Measurements from ENCODE around the gene GRK3. TPM values are rescaled to one million over a fixed set of nuclear protein-coding genes. Genes with fewer than 3 reads are reported as not detected.

Gene GRK3
- total RNA-seq, 1 donor from 2014 or later, result 12.4 TPM

- Mint-ChIP-seq H3K9me3 (ENCODE audit: unreplicated experiment) (no peaks in the 10 kb centered on the region), H3K4me1 (ENCODE audit: low read depth, unreplicated experiment) (no peaks in the 10 kb centered on the region), H3K27ac (ENCODE audit: unreplicated experiment) (no peak overlapping the region), H3K36me3 (ENCODE audit: unreplicated experiment) (no peaks in the 10 kb centered on the region), H3K4me3 (ENCODE audit: unreplicated experiment) (no peak overlapping the region), H3K27me3 (ENCODE audit: unreplicated experiment) (peaks cover 6% of the 10 kb centered on the region)
- TF ChIP-seq, protein P1, sequence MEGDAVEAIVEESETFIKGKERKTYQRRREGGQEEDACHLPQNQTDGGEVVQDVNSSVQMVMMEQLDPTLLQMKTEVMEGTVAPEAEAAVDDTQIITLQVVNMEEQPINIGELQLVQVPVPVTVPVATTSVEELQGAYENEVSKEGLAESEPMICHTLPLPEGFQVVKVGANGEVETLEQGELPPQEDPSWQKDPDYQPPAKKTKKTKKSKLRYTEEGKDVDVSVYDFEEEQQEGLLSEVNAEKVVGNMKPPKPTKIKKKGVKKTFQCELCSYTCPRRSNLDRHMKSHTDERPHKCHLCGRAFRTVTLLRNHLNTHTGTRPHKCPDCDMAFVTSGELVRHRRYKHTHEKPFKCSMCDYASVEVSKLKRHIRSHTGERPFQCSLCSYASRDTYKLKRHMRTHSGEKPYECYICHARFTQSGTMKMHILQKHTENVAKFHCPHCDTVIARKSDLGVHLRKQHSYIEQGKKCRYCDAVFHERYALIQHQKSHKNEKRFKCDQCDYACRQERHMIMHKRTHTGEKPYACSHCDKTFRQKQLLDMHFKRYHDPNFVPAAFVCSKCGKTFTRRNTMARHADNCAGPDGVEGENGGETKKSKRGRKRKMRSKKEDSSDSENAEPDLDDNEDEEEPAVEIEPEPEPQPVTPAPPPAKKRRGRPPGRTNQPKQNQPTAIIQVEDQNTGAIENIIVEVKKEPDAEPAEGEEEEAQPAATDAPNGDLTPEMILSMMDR (IDR thresholded peaks at IDR 0.05; ENCODE audit: partially characterized antibody, unreplicated experiment), result no peak
- DNase-seq, result no peak
Observed at GRCh38 chr22:25754527-25755202, 190.2 kb downstream of the GRK3 start.

DNA sequence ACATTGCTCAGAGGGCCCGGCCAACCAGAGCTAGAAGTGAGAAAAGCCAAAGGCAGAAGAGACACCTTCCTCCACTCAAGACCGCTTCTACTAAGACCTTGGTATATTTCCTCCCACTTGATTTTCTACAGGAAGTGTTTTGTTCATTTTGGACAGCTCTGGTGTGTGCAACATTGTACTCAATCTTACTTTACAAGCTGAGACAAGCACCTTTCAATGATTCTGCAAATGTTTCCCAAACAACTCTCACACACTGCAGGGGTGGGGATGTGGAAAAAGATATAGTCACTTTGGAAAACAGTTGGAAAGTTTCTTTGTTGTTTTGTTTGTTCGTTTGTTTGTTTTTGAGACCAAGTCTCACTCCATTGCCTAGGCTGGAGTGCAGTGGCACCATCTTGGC is 193.2 kb downstream of the GRK3 start:
- Mint-ChIP-seq H3K4me3 (ENCODE audit: unreplicated experiment) (no peak overlapping the region), H3K27me3 (ENCODE audit: unreplicated experiment) (peaks cover 3% of the 10 kb centered on the region), H3K27ac (ENCODE audit: unreplicated experiment) (no peak overlapping the region), H3K36me3 (ENCODE audit: unreplicated experiment) (no peaks in the 10 kb centered on the region), H3K4me1 (ENCODE audit: low read depth, unreplicated experiment) (no peaks in the 10 kb centered on the region), H3K9me3 (ENCODE audit: unreplicated experiment) (peaks cover 2% of the 10 kb centered on the region)
- no peak for DNase-seq
- TF ChIP-seq, protein P1 (IDR thresholded peaks at IDR 0.05; ENCODE audit: partially characterized antibody, unreplicated experiment), result no peak

DNA sequence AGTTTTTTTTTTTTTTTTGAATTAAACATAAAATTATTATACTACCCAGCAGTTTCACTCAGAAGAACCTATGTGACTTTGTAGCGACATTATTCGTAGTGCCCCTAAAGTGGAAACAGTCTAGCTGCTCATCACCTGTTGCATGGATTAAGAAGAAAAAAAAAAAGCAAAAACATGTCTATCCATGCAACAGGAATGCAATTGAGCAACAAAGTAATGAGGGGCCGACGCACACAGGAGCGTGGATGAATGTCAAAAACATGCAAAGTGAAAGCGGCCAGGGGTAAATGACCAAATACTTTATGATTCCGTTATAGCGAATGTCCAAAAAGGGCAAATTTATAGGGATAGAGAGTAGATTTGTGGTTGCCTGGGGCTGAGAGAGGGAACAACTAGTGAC is 193.8 kb downstream of the GRK3 start:
- H3K36me3 Mint-ChIP-seq (ENCODE audit: unreplicated experiment), result no peaks in the 10 kb centered on the region
- H3K4me3 Mint-ChIP-seq (ENCODE audit: unreplicated experiment), result no peak overlapping the region
- DNase-seq, result no peak
- H3K27ac Mint-ChIP-seq (ENCODE audit: unreplicated experiment), result no peak overlapping the region
- peaks cover 2% of the 10 kb centered on the region for H3K9me3 Mint-ChIP-seq (ENCODE audit: unreplicated experiment)
- TF ChIP-seq, protein P1 (IDR thresholded peaks at IDR 0.05; ENCODE audit: partially characterized antibody, unreplicated experiment), result no peak
- H3K4me1 Mint-ChIP-seq (ENCODE audit: low read depth, unreplicated experiment), result no peaks in the 10 kb centered on the region
- peaks cover 3% of the 10 kb centered on the region for H3K27me3 Mint-ChIP-seq (ENCODE audit: unreplicated experiment)

DNA sequence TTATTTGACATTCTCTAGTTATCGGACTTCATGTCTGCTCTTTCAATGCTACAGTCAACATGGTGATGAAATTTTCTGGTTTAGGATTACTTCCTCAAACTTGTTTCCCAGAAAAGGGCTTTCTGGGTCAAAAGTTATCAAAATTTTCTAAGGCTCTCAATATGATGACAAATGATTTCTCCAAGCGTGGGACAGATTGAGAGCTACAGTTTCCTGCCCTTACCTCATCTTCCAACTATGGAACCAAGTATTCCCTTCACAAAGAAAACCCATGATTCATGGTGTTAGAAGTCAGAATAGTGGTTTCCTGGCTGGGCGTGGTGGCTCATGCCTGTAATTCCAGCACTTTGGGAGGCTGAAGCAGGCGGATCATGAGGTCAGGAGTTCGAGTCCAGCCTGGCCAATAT is 195.4 kb downstream of the GRK3 start:
- Mint-ChIP-seq H3K4me1 (ENCODE audit: low read depth, unreplicated experiment) (no peaks in the 10 kb centered on the region), H3K27ac (ENCODE audit: unreplicated experiment) (no peak overlapping the region), H3K27me3 (ENCODE audit: unreplicated experiment) (no peaks in the 10 kb centered on the region), H3K4me3 (ENCODE audit: unreplicated experiment) (no peak overlapping the region), H3K36me3 (ENCODE audit: unreplicated experiment) (no peaks in the 10 kb centered on the region), H3K9me3 (ENCODE audit: unreplicated experiment) (peaks cover 2% of the 10 kb centered on the region)
- DNase-seq, result no peak
- TF ChIP-seq, protein P1 (IDR thresholded peaks at IDR 0.05; ENCODE audit: partially characterized antibody, unreplicated experiment), result no peak

DNA sequence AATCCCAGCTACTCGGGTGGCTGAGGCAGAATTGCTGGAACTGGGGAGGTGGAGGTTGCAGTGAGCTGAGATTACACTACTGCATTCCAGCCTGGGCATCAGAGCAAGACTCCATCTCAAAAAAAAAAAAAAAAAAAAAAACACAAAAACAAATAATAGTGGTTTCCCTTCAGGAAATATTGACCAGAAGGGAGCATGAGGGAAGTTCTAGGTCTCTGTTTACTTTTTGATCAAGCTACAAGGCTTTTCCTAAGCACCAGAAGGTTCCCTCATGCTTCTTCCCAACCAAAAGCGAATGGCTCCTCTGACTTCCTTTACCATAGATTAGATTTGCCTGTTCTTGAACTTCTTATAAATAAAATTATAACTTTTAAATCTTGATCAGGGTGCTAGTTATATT is 195.8 kb downstream of the GRK3 start:
- H3K36me3 Mint-ChIP-seq (ENCODE audit: unreplicated experiment), result no peaks in the 10 kb centered on the region
- no peaks in the 10 kb centered on the region for H3K4me1 Mint-ChIP-seq (ENCODE audit: low read depth, unreplicated experiment)
- H3K9me3 Mint-ChIP-seq (ENCODE audit: unreplicated experiment), result peaks cover 2% of the 10 kb centered on the region
- no peak for DNase-seq
- no peak overlapping the region for H3K27ac Mint-ChIP-seq (ENCODE audit: unreplicated experiment)
- no peaks in the 10 kb centered on the region for H3K27me3 Mint-ChIP-seq (ENCODE audit: unreplicated experiment)
- H3K4me3 Mint-ChIP-seq (ENCODE audit: unreplicated experiment), result no peak overlapping the region
- TF ChIP-seq, protein P1 (IDR thresholded peaks at IDR 0.05; ENCODE audit: partially characterized antibody, unreplicated experiment), result no peak
